ENCODE measurements around the gene TTLL13. TPM values are rescaled to one million over a fixed set of nuclear protein-coding genes. Genes with fewer than 3 reads are reported as not detected.
A peak's percentile ranks its signal among the peaks of the same experiment; 100 is the strongest.

TTLL13 gene
- total RNA-seq, 1 donor from 2014 or later, result not detected

DNA sequence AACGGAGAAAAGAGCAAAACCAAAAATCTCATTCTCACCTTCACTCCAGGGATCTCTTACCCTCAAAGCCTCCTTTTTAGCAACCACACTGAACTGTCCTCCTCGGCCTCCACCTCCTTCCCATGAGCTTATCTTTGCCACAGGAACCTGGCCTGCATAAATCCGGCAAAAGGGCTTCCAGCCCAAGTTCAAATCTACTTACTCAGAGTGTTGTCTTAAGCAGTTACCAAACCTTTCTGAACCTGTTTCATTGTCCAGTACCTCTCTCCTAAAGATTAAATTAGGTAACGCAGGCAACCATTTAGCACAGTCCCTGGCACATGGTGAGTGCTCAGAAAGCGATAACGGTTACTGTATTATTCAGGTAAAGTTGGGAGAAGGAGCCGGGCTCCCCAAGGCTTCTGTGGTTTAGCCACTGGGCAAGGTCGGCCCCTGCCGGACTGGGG is 16.4 kb upstream of the TTLL13 start:
- Mint-ChIP-seq H3K4me1 (ENCODE audit: low read depth) (peaks cover 25% of the 10 kb centered on the region), H3K9me3 (ENCODE audit: low read depth) (no peaks in the 10 kb centered on the region), H3K36me3 (ENCODE audit: low read depth) (peaks cover 11% of the 10 kb centered on the region), H3K27me3 (ENCODE audit: low read depth) (no peaks in the 10 kb centered on the region), H3K4me3 (ENCODE audit: unreplicated experiment) (peak overlapping the region; percentile 81), H3K27ac (ENCODE audit: unreplicated experiment) (peak overlapping the region; percentile 60)
- no peak for DNase-seq (ENCODE audit: low spot score)
- TF ChIP-seq, protein P1, sequence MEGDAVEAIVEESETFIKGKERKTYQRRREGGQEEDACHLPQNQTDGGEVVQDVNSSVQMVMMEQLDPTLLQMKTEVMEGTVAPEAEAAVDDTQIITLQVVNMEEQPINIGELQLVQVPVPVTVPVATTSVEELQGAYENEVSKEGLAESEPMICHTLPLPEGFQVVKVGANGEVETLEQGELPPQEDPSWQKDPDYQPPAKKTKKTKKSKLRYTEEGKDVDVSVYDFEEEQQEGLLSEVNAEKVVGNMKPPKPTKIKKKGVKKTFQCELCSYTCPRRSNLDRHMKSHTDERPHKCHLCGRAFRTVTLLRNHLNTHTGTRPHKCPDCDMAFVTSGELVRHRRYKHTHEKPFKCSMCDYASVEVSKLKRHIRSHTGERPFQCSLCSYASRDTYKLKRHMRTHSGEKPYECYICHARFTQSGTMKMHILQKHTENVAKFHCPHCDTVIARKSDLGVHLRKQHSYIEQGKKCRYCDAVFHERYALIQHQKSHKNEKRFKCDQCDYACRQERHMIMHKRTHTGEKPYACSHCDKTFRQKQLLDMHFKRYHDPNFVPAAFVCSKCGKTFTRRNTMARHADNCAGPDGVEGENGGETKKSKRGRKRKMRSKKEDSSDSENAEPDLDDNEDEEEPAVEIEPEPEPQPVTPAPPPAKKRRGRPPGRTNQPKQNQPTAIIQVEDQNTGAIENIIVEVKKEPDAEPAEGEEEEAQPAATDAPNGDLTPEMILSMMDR (IDR thresholded peaks at IDR 0.05), result no peak

DNA sequence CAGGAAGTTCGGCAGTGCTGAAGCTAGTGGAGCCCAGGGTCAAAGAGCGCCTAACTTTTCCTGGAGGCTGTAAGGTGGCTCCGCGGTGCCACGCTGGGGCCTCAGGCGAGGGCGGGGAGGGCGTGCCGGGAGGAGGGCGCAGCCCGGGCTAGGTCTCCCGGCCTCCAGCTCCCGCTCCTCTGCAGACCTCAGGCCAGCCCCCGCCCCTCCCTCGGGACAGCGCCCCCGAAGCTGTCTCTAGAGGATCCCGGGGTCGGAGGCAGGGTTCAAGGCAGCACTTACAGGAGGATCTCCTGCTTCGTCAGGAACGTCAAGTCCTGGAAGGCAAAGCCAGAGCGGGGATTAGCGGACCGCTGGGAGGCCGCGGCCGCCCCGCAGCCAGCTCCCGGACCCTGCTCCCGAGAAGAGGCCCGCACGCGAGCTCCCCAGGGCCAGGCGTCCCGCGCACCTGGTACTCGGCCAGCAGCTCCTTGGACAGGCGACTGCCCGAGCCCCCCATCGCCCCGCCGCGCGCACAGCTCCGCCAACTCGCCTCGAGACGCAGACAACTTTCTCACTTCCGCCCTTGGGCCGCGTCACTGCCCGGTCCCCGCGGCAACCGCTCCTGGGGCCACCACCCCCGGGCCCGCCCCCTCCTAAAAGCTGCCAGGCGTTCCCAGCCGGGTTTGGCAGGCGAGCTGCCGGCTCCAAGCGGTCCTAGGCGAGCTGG is 15.8 kb upstream of the TTLL13 start, which contains the start of gene CIB1:
CIB1 (minus strand) TSS at position 555 of the 709 bp plus-strand sequence; CDS start at position 499, 56 bp downstream.
- no peak for DNase-seq (ENCODE audit: low spot score)
- peaks cover 11% of the 10 kb centered on the region for H3K36me3 Mint-ChIP-seq (ENCODE audit: low read depth)
- H3K4me3 Mint-ChIP-seq (ENCODE audit: unreplicated experiment), result peak within 1 kb of the TSS; percentile 81
- H3K4me1 Mint-ChIP-seq (ENCODE audit: low read depth), result peaks cover 25% of the 10 kb centered on the region
- peak within 1 kb of the TSS; percentile 88 for H3K27ac Mint-ChIP-seq (ENCODE audit: unreplicated experiment)
- no peaks in the 10 kb centered on the region for H3K9me3 Mint-ChIP-seq (ENCODE audit: low read depth)
- TF ChIP-seq, protein P1 (IDR thresholded peaks at IDR 0.05), result peak; percentile 74
- H3K27me3 Mint-ChIP-seq (ENCODE audit: low read depth), result no peaks in the 10 kb centered on the region

DNA sequence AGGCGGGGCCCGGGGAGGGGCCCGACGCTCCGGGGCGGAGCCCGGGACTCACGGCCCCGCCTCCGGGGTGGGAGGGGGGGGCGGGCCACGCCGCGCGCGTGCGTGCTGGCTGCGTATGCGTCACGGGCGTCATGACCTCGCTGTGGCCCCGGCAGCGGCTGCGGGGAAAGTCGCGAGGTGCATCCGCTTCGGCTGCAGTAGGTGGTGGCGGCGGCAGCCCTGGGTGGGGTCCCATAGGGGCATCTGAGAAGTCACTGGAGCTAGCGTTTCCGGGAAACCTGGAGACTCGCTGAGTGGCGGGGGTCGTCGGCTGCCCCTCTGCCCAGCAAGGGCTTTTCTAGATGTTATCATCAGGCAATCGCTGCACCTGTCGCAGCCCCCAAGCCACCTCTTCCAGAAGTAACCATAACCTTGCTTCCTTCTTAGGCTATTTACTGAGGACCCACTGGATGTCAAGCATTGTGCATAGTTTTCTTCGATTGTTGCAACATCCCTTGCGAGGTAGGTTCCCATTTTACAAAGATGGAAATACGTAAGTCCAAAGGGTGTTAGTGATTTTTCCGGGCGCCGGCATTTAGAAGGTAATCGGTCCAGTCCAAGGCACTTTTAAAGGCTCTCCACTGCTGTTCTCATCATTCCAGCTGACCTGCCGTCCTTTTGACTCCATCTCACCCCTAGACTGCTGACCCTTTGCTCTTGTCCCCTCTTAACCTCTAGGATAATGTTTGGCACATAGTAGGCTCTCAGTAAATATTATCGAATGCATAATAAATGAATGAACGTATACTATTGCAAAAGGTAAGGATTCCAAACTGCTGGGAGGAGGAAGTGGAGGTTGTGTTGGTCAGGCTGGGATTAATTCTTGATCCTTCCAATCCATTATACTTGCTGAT is 15.0 kb upstream of the TTLL13 start, which contains the start of gene GDPGP1:
GDPGP1 (plus strand) TSS at position 114 of the 893 bp plus-strand sequence. CDS start 6,700 bp downstream, outside the sequence.
- TF ChIP-seq, protein P1 (IDR thresholded peaks at IDR 0.05), result no peak
- Mint-ChIP-seq H3K36me3 (ENCODE audit: low read depth) (peaks cover 9% of the 10 kb centered on the region), H3K4me1 (ENCODE audit: low read depth) (peaks cover 25% of the 10 kb centered on the region), H3K27ac (ENCODE audit: unreplicated experiment) (peak within 1 kb of the TSS; percentile 88), H3K27me3 (ENCODE audit: low read depth) (no peaks in the 10 kb centered on the region), H3K9me3 (ENCODE audit: low read depth) (no peaks in the 10 kb centered on the region), H3K4me3 (ENCODE audit: unreplicated experiment) (peak within 1 kb of the TSS; percentile 81)
- DNase-seq (ENCODE audit: low spot score), result no peak

DNA sequence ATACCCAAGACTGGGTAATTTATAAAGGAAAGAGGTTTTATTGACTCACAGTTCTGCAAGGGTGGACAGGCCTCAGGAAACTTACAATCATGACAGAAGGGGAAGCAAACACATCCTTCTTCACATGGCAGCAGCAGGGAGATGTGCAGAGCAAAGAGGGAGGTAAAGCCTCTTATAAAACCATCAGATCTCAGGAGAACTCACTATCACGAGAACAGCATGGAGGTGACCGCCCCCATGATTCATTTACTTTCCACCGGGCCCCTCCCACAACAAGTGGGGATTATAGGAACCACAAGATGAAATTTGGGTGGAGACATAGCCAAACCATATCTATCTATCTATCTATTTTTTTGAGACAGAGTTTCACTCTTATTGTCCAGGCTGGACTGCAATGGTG is 10.0 kb upstream of the TTLL13 start:
- Mint-ChIP-seq H3K4me1 (ENCODE audit: low read depth) (peaks cover 8% of the 10 kb centered on the region), H3K27ac (ENCODE audit: unreplicated experiment) (no peak overlapping the region), H3K36me3 (ENCODE audit: low read depth) (peaks cover 3% of the 10 kb centered on the region), H3K27me3 (ENCODE audit: low read depth) (no peaks in the 10 kb centered on the region), H3K9me3 (ENCODE audit: low read depth) (no peaks in the 10 kb centered on the region), H3K4me3 (ENCODE audit: unreplicated experiment) (no peak overlapping the region)
- TF ChIP-seq, protein P1 (IDR thresholded peaks at IDR 0.05), result no peak
- DNase-seq (ENCODE audit: low spot score), result no peak

DNA sequence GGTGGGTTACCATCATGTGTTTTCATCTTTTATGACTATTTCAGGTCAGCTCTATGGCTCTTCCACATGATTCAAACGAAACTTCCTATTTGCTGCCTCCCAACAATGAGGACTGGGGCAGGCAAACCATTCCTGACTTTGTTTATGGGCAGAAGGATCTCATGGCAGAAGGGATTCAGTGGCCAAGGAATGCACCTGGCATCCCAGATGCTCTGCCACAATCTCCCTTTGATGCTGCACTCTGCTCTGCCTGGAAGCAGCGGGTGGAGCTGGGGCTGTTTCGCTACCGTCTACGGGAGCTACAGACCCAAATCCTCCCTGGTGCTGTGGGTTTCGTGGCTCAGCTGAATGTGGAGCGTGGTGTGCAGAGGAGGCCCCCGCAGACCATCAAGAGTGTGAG is 8.5 kb upstream of the TTLL13 start:
- DNase-seq (ENCODE audit: low spot score), result no peak
- TF ChIP-seq, protein P1 (IDR thresholded peaks at IDR 0.05), result no peak
- H3K9me3 Mint-ChIP-seq (ENCODE audit: low read depth), result no peaks in the 10 kb centered on the region
- no peaks in the 10 kb centered on the region for H3K27me3 Mint-ChIP-seq (ENCODE audit: low read depth)
- H3K4me3 Mint-ChIP-seq (ENCODE audit: unreplicated experiment), result no peak overlapping the region
- peaks cover 3% of the 10 kb centered on the region for H3K36me3 Mint-ChIP-seq (ENCODE audit: low read depth)
- H3K27ac Mint-ChIP-seq (ENCODE audit: unreplicated experiment), result no peak overlapping the region
- H3K4me1 Mint-ChIP-seq (ENCODE audit: low read depth), result no peaks in the 10 kb centered on the region

Data from chondrocyte (in vitro differentiated cells).